Measurements from ENCODE around the gene SPPL2C. TPM values are rescaled to one million over a fixed set of nuclear protein-coding genes. Genes with fewer than 3 reads are reported as not detected.

Gene SPPL2C
- total and polyA plus RNA-seq, 2 of the 8 experiments (the other 6 are each of a cell fraction or from before 2014, with no cell fraction given) = not detected

GRCh38 chr17:45841186-45841585 lies 3.5 kb upstream of the SPPL2C start (continued):
- TF ChIP-seq, protein P1, sequence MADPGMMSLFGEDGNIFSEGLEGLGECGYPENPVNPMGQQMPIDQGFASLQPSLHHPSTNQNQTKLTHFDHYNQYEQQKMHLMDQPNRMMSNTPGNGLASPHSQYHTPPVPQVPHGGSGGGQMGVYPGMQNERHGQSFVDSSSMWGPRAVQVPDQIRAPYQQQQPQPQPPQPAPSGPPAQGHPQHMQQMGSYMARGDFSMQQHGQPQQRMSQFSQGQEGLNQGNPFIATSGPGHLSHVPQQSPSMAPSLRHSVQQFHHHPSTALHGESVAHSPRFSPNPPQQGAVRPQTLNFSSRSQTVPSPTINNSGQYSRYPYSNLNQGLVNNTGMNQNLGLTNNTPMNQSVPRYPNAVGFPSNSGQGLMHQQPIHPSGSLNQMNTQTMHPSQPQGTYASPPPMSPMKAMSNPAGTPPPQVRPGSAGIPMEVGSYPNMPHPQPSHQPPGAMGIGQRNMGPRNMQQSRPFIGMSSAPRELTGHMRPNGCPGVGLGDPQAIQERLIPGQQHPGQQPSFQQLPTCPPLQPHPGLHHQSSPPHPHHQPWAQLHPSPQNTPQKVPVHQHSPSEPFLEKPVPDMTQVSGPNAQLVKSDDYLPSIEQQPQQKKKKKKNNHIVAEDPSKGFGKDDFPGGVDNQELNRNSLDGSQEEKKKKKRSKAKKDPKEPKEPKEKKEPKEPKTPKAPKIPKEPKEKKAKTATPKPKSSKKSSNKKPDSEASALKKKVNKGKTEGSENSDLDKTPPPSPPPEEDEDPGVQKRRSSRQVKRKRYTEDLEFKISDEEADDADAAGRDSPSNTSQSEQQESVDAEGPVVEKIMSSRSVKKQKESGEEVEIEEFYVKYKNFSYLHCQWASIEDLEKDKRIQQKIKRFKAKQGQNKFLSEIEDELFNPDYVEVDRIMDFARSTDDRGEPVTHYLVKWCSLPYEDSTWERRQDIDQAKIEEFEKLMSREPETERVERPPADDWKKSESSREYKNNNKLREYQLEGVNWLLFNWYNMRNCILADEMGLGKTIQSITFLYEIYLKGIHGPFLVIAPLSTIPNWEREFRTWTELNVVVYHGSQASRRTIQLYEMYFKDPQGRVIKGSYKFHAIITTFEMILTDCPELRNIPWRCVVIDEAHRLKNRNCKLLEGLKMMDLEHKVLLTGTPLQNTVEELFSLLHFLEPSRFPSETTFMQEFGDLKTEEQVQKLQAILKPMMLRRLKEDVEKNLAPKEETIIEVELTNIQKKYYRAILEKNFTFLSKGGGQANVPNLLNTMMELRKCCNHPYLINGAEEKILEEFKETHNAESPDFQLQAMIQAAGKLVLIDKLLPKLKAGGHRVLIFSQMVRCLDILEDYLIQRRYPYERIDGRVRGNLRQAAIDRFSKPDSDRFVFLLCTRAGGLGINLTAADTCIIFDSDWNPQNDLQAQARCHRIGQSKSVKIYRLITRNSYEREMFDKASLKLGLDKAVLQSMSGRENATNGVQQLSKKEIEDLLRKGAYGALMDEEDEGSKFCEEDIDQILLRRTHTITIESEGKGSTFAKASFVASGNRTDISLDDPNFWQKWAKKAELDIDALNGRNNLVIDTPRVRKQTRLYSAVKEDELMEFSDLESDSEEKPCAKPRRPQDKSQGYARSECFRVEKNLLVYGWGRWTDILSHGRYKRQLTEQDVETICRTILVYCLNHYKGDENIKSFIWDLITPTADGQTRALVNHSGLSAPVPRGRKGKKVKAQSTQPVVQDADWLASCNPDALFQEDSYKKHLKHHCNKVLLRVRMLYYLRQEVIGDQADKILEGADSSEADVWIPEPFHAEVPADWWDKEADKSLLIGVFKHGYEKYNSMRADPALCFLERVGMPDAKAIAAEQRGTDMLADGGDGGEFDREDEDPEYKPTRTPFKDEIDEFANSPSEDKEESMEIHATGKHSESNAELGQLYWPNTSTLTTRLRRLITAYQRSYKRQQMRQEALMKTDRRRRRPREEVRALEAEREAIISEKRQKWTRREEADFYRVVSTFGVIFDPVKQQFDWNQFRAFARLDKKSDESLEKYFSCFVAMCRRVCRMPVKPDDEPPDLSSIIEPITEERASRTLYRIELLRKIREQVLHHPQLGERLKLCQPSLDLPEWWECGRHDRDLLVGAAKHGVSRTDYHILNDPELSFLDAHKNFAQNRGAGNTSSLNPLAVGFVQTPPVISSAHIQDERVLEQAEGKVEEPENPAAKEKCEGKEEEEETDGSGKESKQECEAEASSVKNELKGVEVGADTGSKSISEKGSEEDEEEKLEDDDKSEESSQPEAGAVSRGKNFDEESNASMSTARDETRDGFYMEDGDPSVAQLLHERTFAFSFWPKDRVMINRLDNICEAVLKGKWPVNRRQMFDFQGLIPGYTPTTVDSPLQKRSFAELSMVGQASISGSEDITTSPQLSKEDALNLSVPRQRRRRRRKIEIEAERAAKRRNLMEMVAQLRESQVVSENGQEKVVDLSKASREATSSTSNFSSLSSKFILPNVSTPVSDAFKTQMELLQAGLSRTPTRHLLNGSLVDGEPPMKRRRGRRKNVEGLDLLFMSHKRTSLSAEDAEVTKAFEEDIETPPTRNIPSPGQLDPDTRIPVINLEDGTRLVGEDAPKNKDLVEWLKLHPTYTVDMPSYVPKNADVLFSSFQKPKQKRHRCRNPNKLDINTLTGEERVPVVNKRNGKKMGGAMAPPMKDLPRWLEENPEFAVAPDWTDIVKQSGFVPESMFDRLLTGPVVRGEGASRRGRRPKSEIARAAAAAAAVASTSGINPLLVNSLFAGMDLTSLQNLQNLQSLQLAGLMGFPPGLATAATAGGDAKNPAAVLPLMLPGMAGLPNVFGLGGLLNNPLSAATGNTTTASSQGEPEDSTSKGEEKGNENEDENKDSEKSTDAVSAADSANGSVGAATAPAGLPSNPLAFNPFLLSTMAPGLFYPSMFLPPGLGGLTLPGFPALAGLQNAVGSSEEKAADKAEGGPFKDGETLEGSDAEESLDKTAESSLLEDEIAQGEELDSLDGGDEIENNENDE (IDR thresholded peaks at IDR 0.05; ENCODE audit: insufficient replicate concordance, low read length) = no peak
- no peak for TF ChIP-seq KDM4A (IDR thresholded peaks at IDR 0.05; ENCODE audit: low read depth, low read length, severe bottlenecking)
- TF ChIP-seq BACH1 (IDR thresholded peaks at IDR 0.05; ENCODE audit: low read length) = no peak
- no peak for TF ChIP-seq SIRT6 (IDR thresholded peaks at IDR 0.05; ENCODE audit: low read length)
- no peak for TF ChIP-seq CTBP2 (IDR thresholded peaks at IDR 0.05; ENCODE audit: borderline replicate concordance, insufficient read depth, insufficient read length, low read length)
- TF ChIP-seq ATF3 (IDR thresholded peaks at IDR 0.05; ENCODE audit: insufficient read depth, low read depth, low read length) = no peak
- no peak for TF ChIP-seq POU5F1 (IDR thresholded peaks at IDR 0.05; ENCODE audit: low read depth, low read length)
- no peak for TF ChIP-seq NANOG (IDR thresholded peaks at IDR 0.05; ENCODE audit: insufficient read depth, low read depth, low read length, poor library complexity, severe bottlenecking)
- no peak for TF ChIP-seq SUZ12 (IDR thresholded peaks at IDR 0.05; ENCODE audit: low read length)
- no peak for TF ChIP-seq GTF2F1 (IDR thresholded peaks at IDR 0.05; ENCODE audit: borderline replicate concordance, low read depth, low read length)

All from H1 (cell line).